ENCODE data around the gene UBE4A.
A peak's percentile ranks its signal among the peaks of the same experiment; 100 is the strongest.

The UBE4A gene

DNA sequence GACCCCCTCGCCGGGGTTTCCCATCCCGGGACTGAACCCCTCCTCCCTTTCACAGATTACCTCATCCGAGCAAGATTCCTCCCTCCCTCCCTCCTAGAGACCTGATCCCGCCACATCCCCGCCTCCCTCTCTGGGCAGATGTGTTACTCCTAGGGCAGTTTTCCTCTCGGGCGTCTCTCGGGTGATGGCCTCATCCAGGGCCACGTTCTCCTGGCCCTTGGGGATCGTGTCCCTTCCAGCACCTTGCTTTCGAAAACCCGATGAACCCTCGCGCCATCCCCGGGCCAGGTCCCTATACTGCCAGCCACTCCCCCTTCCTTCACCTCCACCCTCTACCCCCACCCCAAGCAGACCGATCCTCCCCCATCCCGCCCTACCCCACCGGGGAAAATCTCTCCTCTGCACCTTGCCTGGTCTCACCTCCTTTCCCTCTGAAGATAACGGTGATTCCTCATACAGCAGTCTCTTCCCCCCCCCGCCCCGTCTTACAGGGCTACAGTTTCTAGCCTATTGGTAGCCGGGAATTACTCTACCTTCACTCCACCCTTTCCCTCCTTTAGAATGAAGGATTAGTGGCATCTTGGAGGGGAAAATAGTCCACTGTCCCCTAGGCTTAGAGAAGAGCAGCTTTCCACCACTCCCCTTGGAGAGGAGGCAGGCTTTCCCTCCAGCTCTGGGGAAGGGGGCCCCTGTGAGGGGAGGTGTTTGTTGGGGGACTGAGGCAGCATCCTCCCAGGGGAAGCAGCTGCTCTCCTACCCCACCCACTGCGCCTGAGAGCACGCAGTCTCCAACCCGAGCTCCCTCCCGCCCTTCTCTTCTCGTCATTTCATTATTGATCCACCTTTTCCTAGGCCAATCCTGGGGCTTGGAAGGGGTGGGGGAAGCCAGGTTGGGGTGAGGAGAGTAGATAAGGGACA, 78.1 kb downstream of the UBE4A start:
- DNase-seq (ENCODE audit: low read depth in 2 of 2): no peak

DNA sequence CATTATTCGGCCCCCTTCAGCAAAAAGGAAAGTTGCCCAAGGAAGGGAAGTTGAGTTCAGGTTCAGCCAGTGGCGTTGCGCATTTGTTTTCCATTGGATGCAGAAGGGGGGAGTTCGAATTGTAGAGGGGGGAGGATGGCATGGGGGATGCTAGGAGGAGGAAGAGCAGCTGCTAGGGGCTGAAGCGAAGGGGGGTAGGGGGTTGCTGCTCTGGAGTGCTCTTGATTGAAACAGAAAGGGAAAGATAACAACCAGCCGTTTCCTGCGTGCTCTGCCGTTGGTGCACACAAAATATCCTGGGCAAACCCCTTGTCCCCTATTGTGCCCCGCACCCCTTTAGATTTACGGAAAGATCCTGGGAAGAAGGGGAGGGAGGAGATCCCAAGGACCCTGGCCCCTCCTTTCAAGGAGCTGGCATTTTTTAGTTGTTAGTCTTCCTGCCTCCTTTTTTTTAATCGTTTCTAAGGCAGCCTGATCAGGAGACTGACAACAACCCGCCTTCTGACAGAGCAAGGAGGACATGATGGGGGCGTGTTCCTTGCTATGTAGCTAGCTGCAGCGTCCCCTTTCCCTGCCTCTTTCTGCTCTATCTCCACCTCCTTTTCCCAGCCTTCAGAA, 79.0 kb downstream of the UBE4A start:
- peak in 1 of 2 experiments; percentile 46 for DNase-seq (ENCODE audit: low read depth in 2 of 2)

DNA sequence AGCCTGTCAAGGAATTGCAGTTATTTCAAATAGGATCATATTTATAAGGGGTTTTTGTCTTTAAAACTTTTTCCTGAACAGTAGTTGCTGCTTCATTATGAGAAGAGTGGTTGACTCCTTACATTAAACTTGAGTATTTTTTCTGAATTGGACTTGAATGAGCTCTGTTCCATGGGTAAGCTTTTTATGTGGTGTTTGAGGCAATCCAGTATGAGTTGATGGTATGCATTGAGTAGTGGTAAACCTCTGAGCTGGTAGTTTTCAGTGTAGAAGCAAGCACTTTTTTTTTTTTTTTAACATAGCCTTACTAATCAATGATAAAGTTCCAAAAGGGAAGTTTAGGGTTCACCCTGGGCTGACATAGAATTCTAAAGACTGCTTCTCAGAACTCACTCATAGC, 80.2 kb downstream of the UBE4A start:
- no peak for DNase-seq (ENCODE audit: low read depth in 2 of 2)

DNA sequence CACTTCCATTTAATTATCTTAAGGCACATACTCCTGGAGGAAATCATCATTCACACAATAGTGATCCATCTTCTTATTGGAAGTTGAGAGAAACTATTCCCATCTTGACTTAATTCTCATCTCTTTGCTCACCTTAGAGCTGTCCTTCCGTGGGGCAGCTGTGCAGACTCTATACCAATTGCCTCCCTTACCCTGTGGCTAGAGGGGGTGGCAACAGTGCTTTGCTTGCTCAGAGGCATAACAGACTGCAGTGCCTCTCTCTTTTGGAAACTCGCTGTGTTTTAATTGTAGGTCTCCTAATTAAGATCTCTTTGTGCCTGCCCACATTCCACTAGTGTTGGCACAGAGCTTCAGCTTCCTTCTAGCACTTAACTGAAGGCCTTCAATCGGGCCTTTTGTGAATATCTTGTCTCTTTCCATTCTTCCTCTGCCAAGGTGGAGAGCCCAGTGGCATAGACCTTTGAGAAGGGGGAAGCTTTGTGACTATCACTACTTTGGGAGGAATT, 82.4 kb downstream of the UBE4A start:
- no peak for DNase-seq (ENCODE audit: low read depth in 2 of 2)

DNA sequence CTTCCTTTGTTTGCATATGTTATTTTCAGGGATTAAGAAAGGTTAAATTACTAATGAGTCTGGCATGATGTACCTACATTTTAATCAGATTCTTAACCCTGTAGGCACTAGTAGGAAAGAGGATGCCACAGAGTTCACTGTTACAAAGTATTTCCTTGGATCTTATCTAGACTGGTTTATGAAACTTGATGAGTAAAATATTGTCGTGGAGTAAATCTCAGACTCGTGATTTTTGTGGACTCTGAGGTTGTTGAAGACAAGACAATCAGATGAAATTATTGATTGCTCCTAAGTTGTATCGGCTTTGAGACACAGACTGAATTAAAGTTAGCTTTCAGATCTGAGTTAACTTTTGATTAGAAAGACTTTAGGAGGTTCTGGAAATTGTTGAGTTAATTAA, 82.9 kb downstream of the UBE4A start:
- DNase-seq (ENCODE audit: low read depth in 2 of 2): no peak

DNA sequence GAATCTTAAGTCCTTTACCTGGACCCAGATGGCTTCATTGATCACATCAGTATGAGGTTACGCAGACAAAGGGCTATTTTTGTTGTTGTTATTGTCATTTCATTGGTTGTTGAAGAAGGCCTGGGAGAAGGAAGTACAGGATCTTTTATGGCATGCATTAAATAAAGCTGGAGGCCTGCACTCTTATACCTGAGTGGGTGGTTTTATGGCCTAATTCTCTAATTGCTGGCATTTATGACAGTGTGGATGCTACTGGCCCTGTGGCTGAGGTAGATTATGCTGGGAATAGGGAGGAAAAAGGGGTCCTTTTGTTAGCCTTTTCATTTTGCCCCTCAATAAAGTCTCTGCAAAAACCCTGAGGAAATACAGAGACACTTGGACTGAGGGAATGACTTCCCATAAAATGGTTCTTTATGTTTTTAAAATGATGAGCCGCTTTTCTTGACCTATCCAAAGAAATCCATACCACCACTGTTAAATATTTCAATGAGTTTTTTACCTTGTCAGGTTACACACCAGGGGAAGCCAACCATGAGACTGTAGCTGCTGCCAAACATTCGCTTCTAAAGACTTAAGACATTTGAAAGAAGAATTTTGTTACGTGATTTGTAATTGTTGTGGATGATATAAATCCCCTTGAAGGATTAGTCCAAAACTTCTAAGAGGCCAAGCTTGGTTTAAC, 83.6 kb downstream of the UBE4A start:
- DNase-seq (ENCODE audit: low read depth in 2 of 2): no peak

DNA sequence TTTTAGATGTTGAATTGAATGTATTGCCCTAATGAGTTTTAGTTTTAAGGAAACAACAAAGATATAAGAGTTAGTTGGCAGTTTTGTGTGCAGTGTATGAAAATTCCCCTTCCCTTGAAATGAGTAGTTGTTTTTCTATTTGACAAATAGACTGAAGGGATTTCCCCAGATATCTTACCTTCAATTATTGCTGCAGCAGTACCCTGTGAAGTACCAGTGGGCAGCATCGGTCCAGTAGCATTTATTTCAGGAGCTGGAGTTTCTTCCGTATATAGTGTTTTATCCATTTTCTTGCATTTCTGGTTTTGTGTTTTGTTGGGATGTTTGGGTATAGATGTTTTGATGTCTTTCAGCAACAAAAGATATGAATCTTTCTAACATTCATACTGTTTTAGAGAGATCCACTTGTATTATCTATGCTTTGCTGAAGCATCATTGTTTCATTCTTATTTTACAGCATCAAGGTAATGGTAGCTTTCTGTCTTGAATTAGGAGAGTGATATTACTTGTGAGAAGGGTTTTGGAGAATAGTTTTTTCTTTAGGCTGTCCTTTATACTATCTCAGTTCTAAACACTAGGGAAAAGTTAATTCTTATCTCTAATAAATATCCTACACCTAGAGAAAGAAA, 84.3 kb downstream of the UBE4A start:
- no peak for DNase-seq (ENCODE audit: low read depth in 2 of 2)

DNA sequence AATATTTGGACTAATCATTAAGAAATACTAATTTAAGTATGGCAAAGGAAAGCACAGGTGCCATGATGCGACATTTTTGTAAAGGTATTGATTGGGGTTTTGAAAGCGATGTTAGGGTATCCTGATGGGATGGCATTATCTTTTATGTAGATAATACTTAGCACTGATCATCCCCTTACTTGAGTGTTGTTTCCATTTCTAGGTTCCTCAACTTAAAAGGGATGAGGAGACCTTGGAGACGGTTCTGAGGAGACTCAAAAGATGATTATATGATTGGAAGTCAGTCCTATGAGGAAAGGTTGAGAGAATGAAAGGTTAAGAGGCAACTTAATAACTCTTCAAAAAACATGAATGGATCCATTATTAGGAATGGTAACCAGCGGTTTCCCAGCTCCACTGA, 88.0 kb downstream of the UBE4A start:
- DNase-seq (ENCODE audit: low read depth in 2 of 2): no peak

DNA sequence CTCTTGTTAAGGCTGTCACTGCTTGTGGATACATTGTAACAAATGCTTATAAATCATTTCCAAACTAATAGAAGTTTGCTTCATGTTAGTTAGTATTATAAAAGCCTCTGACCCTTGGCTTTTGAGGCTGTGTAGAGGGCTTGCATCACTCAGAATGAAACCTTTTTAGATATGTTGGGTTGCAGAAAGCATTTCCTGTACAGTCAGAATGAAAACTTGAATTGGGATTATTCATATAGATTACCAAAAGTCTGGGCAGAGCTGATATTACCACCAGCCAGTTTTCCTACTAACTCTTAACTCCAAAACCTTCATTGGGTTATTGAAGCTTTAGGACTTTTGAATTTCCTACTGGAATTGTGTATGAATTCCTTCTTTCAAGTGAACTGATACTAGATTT, 88.9 kb downstream of the UBE4A start:
- DNase-seq (ENCODE audit: low read depth in 2 of 2): no peak

Data from fibroblast of skin of left biceps (primary cell).